ENCODE measurements around the gene FPR3. TPM values are rescaled to one million over a fixed set of nuclear protein-coding genes. Genes with fewer than 3 reads are reported as not detected.

FPR3 gene
- total RNA-seq, 2 experiments from 2014 or later = not detected

DNA sequence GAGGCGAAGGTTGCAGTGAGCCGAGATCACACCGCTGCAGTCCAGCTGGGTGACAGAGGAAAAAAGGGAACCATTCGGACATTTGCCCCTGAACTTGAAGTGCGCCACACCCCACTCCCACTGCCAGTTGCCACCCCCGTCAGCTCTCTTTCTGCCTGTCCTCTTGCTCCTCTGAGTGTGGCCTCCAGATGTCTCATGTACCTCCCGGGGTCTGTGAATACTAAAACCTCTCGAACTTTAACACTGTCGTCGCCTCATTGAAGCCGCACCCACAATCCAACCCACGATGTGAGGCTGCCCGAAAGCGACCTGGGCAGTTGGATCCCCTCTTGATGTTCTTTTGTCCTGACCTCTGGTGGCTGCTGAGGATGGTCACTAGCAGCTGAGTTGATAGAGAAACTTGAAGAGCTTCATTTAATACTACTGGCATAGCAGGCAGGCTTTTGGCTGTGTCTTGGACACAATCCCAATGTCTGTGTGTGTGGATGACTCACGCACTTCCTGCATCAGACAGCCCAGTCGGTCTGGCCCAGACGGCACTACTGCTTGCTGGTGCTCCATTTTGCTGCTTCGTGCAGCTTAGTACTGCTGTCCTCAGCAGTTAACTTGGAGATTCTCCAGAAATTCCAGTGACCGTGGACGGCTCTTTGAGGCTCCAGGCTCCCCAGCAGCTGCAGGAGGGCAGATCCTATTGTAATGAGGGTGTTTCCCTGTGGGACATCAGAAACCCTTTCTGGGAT, 4.2 kb downstream of the FPR3 start:
- H3K4me3 ChIP-seq (ENCODE audit: low read depth, low read length, poor library complexity, severe bottlenecking) = no peak overlapping the region

DNA sequence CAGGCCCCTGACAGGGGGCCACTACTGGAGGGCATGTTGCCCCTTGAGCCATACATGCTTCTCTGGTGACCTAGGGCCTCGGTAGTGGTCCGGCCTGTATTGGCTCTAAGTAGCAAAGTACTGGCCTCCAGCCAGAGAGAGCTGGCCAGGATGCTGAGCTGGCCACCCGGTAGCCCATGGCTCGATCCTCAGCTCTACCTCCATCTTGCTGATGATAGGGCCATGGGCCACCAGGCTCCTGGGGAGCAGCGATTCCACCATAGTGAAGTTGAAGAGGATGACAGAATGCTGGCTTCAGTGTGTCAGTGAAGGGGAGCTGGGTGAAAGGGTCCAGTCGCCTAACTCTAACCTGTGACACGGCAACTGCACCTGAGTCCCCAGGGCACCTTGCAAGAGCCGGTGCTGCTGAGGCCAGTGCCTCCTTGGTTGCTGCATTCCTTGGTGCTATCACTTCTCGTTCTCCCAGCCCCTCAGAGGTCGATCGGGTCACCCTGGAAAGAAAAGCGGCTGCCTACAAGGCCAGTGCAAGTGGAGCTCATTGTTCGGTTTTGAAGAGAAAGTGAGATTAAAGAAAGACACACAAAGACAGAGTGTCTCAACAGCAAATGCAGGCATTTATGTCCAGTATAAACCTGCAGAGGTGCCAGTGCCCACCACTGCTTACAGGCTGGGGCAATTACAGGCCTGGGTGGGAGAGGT, 5.0 kb downstream of the FPR3 start:
- POLR2A ChIA-PET = no interaction called here
- BruUV-seq (replicated peaks) = no TSS peak

More for the DNA sequence above, 4.2 kb downstream of the FPR3 start:
- CTCF ChIA-PET (ENCODE audit: unreplicated experiment) = no interaction called here
- Histone ChIP-seq H3K79me2 (ENCODE audit: insufficient read depth, low read depth, low read length) (no peaks in the 10 kb centered on the region), H3K9me3 (ENCODE audit: low read length) (no peaks in the 10 kb centered on the region), H3K4me1 (ENCODE audit: insufficient read depth, low read length, poor library complexity, severe bottlenecking) (no peaks in the 10 kb centered on the region), H2AFZ (ENCODE audit: low read length) (no peak overlapping the region), H3K36me3 (ENCODE audit: insufficient read depth, low read length) (no peaks in the 10 kb centered on the region), H3K4me2 (ENCODE audit: low read length) (no peak overlapping the region), H4K20me1 (ENCODE audit: insufficient read depth, low read length) (no peaks in the 10 kb centered on the region), H3K9me2 (ENCODE audit: insufficient read depth, low read length) (no peaks in the 10 kb centered on the region), H3K27ac (ENCODE audit: low read depth, low read length, poor library complexity, severe bottlenecking) (no peak overlapping the region)
- no peak for DNase-seq (ENCODE audit: low spot score)
- BruUV-seq (replicated peaks) = no TSS peak
- intact Hi-C loops (cut with micrococcal nuclease; ENCODE audit: unreplicated experiment) = no loop called here
- POLR2A ChIA-PET = no interaction called here
- TF ChIP-seq EZH2phosphoT487 (IDR thresholded peaks at IDR 0.05; ENCODE audit: borderline replicate concordance, low read depth, low read length) = no peak
- TF ChIP-seq, protein P1, sequence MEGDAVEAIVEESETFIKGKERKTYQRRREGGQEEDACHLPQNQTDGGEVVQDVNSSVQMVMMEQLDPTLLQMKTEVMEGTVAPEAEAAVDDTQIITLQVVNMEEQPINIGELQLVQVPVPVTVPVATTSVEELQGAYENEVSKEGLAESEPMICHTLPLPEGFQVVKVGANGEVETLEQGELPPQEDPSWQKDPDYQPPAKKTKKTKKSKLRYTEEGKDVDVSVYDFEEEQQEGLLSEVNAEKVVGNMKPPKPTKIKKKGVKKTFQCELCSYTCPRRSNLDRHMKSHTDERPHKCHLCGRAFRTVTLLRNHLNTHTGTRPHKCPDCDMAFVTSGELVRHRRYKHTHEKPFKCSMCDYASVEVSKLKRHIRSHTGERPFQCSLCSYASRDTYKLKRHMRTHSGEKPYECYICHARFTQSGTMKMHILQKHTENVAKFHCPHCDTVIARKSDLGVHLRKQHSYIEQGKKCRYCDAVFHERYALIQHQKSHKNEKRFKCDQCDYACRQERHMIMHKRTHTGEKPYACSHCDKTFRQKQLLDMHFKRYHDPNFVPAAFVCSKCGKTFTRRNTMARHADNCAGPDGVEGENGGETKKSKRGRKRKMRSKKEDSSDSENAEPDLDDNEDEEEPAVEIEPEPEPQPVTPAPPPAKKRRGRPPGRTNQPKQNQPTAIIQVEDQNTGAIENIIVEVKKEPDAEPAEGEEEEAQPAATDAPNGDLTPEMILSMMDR (conservative IDR thresholded peaks at IDR 0.05; ENCODE audit: low read length) = no peak

More for the DNA sequence above, 5.0 kb downstream of the FPR3 start:
- H3K79me2 ChIP-seq (ENCODE audit: insufficient read depth, low read depth, low read length) = no peaks in the 10 kb centered on the region
- CTCF ChIA-PET (ENCODE audit: unreplicated experiment) = no interaction called here
- no peaks in the 10 kb centered on the region for H3K36me3 ChIP-seq (ENCODE audit: insufficient read depth, low read length)
- intact Hi-C loops (cut with micrococcal nuclease; ENCODE audit: unreplicated experiment) = no loop called here
- TF ChIP-seq EZH2phosphoT487 (IDR thresholded peaks at IDR 0.05; ENCODE audit: borderline replicate concordance, low read depth, low read length) = no peak
- TF ChIP-seq, protein P1 (conservative IDR thresholded peaks at IDR 0.05; ENCODE audit: low read length) = no peak
- H3K9me2 ChIP-seq (ENCODE audit: insufficient read depth, low read length) = no peaks in the 10 kb centered on the region
- H3K4me3 ChIP-seq (ENCODE audit: low read depth, low read length, poor library complexity, severe bottlenecking) = no peak overlapping the region
- H3K9me3 ChIP-seq (ENCODE audit: low read length) = no peaks in the 10 kb centered on the region
- H3K4me2 ChIP-seq (ENCODE audit: low read length) = no peak overlapping the region
- no peak overlapping the region for H3K27ac ChIP-seq (ENCODE audit: low read depth, low read length, poor library complexity, severe bottlenecking)
- no peak for DNase-seq (ENCODE audit: low spot score)
- H4K20me1 ChIP-seq (ENCODE audit: insufficient read depth, low read length) = no peaks in the 10 kb centered on the region
- H3K4me1 ChIP-seq (ENCODE audit: insufficient read depth, low read length, poor library complexity, severe bottlenecking) = no peaks in the 10 kb centered on the region
- H2AFZ ChIP-seq (ENCODE audit: low read length) = no peak overlapping the region

All from OCI-LY7 (cell line).